Measurements from ENCODE around the gene ADAMTS12. TPM values are rescaled to one million over a fixed set of nuclear protein-coding genes. Genes with fewer than 3 reads are reported as not detected.

The ADAMTS12 gene
- total and polyA plus RNA-seq, 7 experiments from 2014 or later, result not detected

GRCh38 chr5:33809936-33810335, 81.9 kb downstream of the ADAMTS12 start:
- ChIA-PET POLR2A (no interaction called here), CTCF (no interaction called here)
- H3K9me3 Mint-ChIP-seq, result peaks cover 0 to 6% (median 0%) of the 10 kb centered on the region in 11 donors
- ATAC-seq (no peak), DNase-seq (no peak)
- Histone ChIP-seq H3K4me1 (ENCODE audit: control insufficient read depth in 2 of 2, insufficient read depth in 2 of 2, low read length in 2 of 2) (no peaks in the 10 kb centered on the region), H3K4me3 (ENCODE audit: low read length) (no peak overlapping the region), H3K9me3 (ENCODE audit: control insufficient read depth in 2 of 3, low read length in 3 of 3) (no peaks in the 10 kb centered on the region), H3K27me3 (ENCODE audit: control insufficient read depth in 2 of 2, insufficient read depth in 2 of 2, low read length in 2 of 2) (no peaks in the 10 kb centered on the region), H3K36me3 (ENCODE audit: control insufficient read depth in 2 of 3, insufficient read depth in 3 of 3, low read length in 3 of 3) (no peaks in the 10 kb centered on the region), H3K27ac (ENCODE audit: low read depth, low read length) (no peak overlapping the region)
- H3K27ac Mint-ChIP-seq, result no peak overlapping the region
- H3K36me3 Mint-ChIP-seq, result peaks cover 0 to 5% (median 0%) of the 10 kb centered on the region in 5 donors
- peaks cover 0 to 13% (median 8%) of the 10 kb centered on the region in 7 donors for H3K4me1 Mint-ChIP-seq
- intact Hi-C loops (cut with micrococcal nuclease), result no loop called here
- no peak overlapping the region for H3K4me3 Mint-ChIP-seq
- H3K27me3 Mint-ChIP-seq, result peaks cover 0 to 10% (median 3%) of the 10 kb centered on the region in 5 donors

GRCh38 chr5:33808699-33809098, 83.1 kb downstream of the ADAMTS12 start:
- no peaks in the 10 kb centered on the region for H3K4me1 ChIP-seq (ENCODE audit: control insufficient read depth in 2 of 2, insufficient read depth in 2 of 2, low read length in 2 of 2)
- no peaks in the 10 kb centered on the region for H3K9me3 ChIP-seq (ENCODE audit: control insufficient read depth in 2 of 3, low read length in 3 of 3)
- Mint-ChIP-seq H3K27ac (peak overlapping the region in 1 of 9 donors; percentile 47), H3K4me3 (peak overlapping the region in 1 of 10 donors; percentile 7), H3K9me3 (peaks cover 0 to 6% (median 0%) of the 10 kb centered on the region in 11 donors), H3K4me1 (peaks cover 0 to 13% (median 8%) of the 10 kb centered on the region in 7 donors), H3K27me3 (peaks cover 0 to 7% (median 3%) of the 10 kb centered on the region in 5 donors), H3K36me3 (peaks cover 0 to 5% (median 0%) of the 10 kb centered on the region in 5 donors)
- no peak overlapping the region for H3K27ac ChIP-seq (ENCODE audit: low read depth, low read length)
- H3K4me3 ChIP-seq (ENCODE audit: low read length), result no peak overlapping the region
- no peaks in the 10 kb centered on the region for H3K36me3 ChIP-seq (ENCODE audit: control insufficient read depth in 2 of 3, insufficient read depth in 3 of 3, low read length in 3 of 3)
- ChIA-PET CTCF (no interaction called here), POLR2A (no interaction called here)
- ATAC-seq (no peak), DNase-seq (no peak)
- H3K27me3 ChIP-seq (ENCODE audit: control insufficient read depth in 2 of 2, insufficient read depth in 2 of 2, low read length in 2 of 2), result no peaks in the 10 kb centered on the region
- intact Hi-C loops (cut with micrococcal nuclease), result no loop called here

GRCh38 chr5:33807771-33808170, 84.0 kb downstream of the ADAMTS12 start:
- H3K4me1 ChIP-seq (ENCODE audit: control insufficient read depth in 2 of 2, insufficient read depth in 2 of 2, low read length in 2 of 2), result no peaks in the 10 kb centered on the region
- H3K4me3 ChIP-seq (ENCODE audit: low read length), result no peak overlapping the region
- CTCF ChIA-PET, result no interaction called here
- peaks cover 0 to 5% (median 0%) of the 10 kb centered on the region in 5 donors for H3K36me3 Mint-ChIP-seq
- intact Hi-C loops (cut with micrococcal nuclease), result no loop called here
- no peaks in the 10 kb centered on the region for H3K36me3 ChIP-seq (ENCODE audit: control insufficient read depth in 2 of 3, insufficient read depth in 3 of 3, low read length in 3 of 3)
- no peak for DNase-seq
- peaks cover 0 to 13% (median 8%) of the 10 kb centered on the region in 7 donors for H3K4me1 Mint-ChIP-seq
- no peak overlapping the region for H3K27ac ChIP-seq (ENCODE audit: low read depth, low read length)
- POLR2A ChIA-PET, result no interaction called here
- peak overlapping the region in 1 of 9 donors; percentile 7 for H3K27ac Mint-ChIP-seq
- no peaks in the 10 kb centered on the region for H3K9me3 ChIP-seq (ENCODE audit: control insufficient read depth in 2 of 3, low read length in 3 of 3)
- no peak for ATAC-seq
- peak overlapping the region in 1 of 10 donors; percentile 4 for H3K4me3 Mint-ChIP-seq
- H3K9me3 Mint-ChIP-seq, result peaks cover 0 to 6% (median 0%) of the 10 kb centered on the region in 11 donors
- H3K27me3 Mint-ChIP-seq, result peaks cover 0 to 7% (median 3%) of the 10 kb centered on the region in 5 donors
- H3K27me3 ChIP-seq (ENCODE audit: control insufficient read depth in 2 of 2, insufficient read depth in 2 of 2, low read length in 2 of 2), result no peaks in the 10 kb centered on the region

DNA sequence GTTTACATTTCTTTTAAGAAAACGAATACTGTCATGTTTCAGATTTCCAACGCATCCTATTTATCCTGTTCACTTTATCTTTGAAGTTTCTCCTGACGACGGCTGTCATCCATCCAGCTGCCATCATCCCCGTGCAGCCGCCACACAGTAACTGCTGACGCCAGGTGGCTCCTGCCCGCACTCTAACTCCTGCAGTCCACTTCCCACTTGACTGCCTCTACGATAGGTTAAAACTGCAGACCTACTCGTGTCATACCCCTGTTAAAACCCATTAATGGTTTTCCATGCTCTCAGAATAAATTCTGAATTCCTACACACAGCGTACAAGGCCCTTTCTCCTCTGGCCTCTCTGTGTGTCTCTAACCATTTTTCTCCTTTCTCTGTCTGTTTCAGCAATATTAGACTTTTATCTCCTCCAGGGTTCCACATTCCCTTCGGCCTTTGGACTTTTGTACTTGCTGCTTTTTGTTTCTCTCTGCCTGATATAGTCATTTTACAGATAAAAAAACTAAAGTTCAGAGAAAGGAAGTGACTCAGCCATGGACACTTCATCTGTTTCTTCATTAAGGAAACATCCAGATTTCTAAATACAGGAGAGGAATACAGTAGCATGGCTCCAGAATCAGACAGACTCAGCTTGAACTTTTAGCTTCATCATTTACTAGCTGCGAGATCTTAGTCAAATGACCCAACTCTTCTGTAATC, 84.9 kb downstream of the ADAMTS12 start:
- CTCF ChIA-PET, result interaction anchor here (0.5 kb wide), 1 partner anchor 242 kb away, joined by 5 read pairs; no protein-coding TSS in a partner anchor
- no peak overlapping the region for H3K27ac Mint-ChIP-seq
- Histone ChIP-seq H3K4me1 (ENCODE audit: control insufficient read depth in 2 of 2, insufficient read depth in 2 of 2, low read length in 2 of 2) (no peaks in the 10 kb centered on the region), H3K4me3 (ENCODE audit: low read length) (no peak overlapping the region), H3K36me3 (ENCODE audit: control insufficient read depth in 2 of 3, insufficient read depth in 3 of 3, low read length in 3 of 3) (no peaks in the 10 kb centered on the region), H3K9me3 (ENCODE audit: control insufficient read depth in 2 of 3, low read length in 3 of 3) (no peaks in the 10 kb centered on the region), H3K27ac (ENCODE audit: low read depth, low read length) (no peak overlapping the region), H3K27me3 (ENCODE audit: control insufficient read depth in 2 of 2, insufficient read depth in 2 of 2, low read length in 2 of 2) (no peaks in the 10 kb centered on the region)
- DNase-seq (no peak), ATAC-seq (no peak)
- H3K36me3 Mint-ChIP-seq, result peaks cover 0 to 5% (median 0%) of the 10 kb centered on the region in 5 donors
- peaks cover 0 to 6% (median 0%) of the 10 kb centered on the region in 11 donors for H3K9me3 Mint-ChIP-seq
- POLR2A ChIA-PET, result no interaction called here
- H3K27me3 Mint-ChIP-seq, result peaks cover 0 to 4% (median 0%) of the 10 kb centered on the region in 5 donors
- intact Hi-C loops (cut with micrococcal nuclease), result no loop called here
- H3K4me3 Mint-ChIP-seq, result no peak overlapping the region
- peaks cover 0 to 13% (median 8%) of the 10 kb centered on the region in 7 donors for H3K4me1 Mint-ChIP-seq

DNA sequence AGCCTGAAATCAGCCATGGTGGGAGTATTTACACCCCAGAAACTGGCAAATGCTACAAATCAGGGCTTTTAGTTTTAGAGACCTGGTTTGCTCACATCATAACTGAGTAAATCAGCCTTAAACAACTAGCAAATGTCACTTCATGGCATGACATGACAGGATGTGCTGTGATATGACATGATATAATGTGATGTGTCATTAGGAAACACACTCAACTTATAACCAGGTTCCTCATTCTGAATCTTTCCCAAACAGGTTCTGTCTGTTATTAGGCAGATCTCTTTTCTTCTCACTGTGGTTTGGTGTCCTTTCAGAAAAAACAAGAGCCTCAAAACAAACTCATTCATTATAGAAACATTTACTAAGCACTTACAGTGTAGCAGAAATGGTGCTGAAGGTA, 90.5 kb downstream of the ADAMTS12 start:
- POLR2A ChIA-PET, result no interaction called here
- DNase-seq (no peak), ATAC-seq (no peak)
- Mint-ChIP-seq H3K9me3 (peaks cover 0 to 1% (median 0%) of the 10 kb centered on the region in 11 donors), H3K36me3 (no peaks in the 10 kb centered on the region), H3K4me1 (no peaks in the 10 kb centered on the region), H3K27ac (no peak overlapping the region), H3K4me3 (no peak overlapping the region), H3K27me3 (peaks cover 0 to 8% (median 4%) of the 10 kb centered on the region in 5 donors)
- intact Hi-C loops (cut with micrococcal nuclease), result no loop called here
- Histone ChIP-seq H3K4me1 (ENCODE audit: control insufficient read depth in 2 of 2, insufficient read depth in 2 of 2, low read length in 2 of 2) (no peaks in the 10 kb centered on the region), H3K27ac (ENCODE audit: low read depth, low read length) (no peak overlapping the region), H3K9me3 (ENCODE audit: control insufficient read depth in 2 of 3, low read length in 3 of 3) (no peaks in the 10 kb centered on the region), H3K36me3 (ENCODE audit: control insufficient read depth in 2 of 3, insufficient read depth in 3 of 3, low read length in 3 of 3) (no peaks in the 10 kb centered on the region), H3K27me3 (ENCODE audit: control insufficient read depth in 2 of 2, insufficient read depth in 2 of 2, low read length in 2 of 2) (no peaks in the 10 kb centered on the region), H3K4me3 (ENCODE audit: low read length) (no peak overlapping the region)
- CTCF ChIA-PET, result no interaction called here

DNA sequence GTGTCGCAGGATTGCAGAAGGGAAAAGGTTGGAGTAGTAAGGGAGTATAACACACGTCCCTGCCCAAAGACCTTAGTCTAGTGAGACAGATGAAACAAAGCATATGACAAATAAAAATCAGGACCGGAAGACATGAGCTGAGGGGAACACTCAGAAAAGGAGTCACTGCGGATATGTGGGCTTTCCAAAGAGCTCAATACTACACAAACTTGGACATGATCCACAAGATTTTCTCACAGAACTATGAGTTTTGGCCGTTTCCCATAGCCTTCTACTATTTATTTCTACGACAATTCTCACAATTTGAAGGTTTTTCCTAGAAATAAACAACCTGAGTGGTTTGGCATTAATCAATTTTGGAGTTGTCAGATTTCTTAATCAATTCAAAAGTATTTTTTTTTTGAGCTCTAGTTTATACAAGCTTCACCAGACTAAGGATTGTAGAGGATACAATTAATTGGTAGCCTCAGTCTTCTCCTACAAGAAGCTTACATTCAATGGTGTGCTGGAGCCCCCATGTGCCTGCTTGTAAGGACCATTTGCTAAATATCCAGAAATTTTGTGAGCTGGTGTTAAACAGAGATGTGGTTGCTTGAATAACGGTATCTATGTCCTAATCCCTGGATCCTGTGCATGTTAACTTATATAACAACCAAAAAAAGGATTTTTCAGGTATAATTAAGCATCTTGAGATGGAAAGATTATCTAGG, 91.4 kb downstream of the ADAMTS12 start:
- H3K9me3 Mint-ChIP-seq, result peaks cover 0 to 1% (median 0%) of the 10 kb centered on the region in 11 donors
- H3K4me1 Mint-ChIP-seq, result no peaks in the 10 kb centered on the region
- no peaks in the 10 kb centered on the region for H3K27me3 ChIP-seq (ENCODE audit: control insufficient read depth in 2 of 2, insufficient read depth in 2 of 2, low read length in 2 of 2)
- peaks cover 0 to 8% (median 2%) of the 10 kb centered on the region in 5 donors for H3K27me3 Mint-ChIP-seq
- CTCF ChIA-PET, result no interaction called here
- no peak overlapping the region for H3K27ac Mint-ChIP-seq
- H3K36me3 Mint-ChIP-seq, result no peaks in the 10 kb centered on the region
- H3K4me1 ChIP-seq (ENCODE audit: control insufficient read depth in 2 of 2, insufficient read depth in 2 of 2, low read length in 2 of 2), result no peaks in the 10 kb centered on the region
- POLR2A ChIA-PET, result no interaction called here
- no peaks in the 10 kb centered on the region for H3K36me3 ChIP-seq (ENCODE audit: control insufficient read depth in 2 of 3, insufficient read depth in 3 of 3, low read length in 3 of 3)
- H3K4me3 ChIP-seq (ENCODE audit: low read length), result no peak overlapping the region
- H3K4me3 Mint-ChIP-seq, result no peak overlapping the region
- DNase-seq (no peak), ATAC-seq (no peak)
- H3K27ac ChIP-seq (ENCODE audit: low read depth, low read length), result no peak overlapping the region
- no peaks in the 10 kb centered on the region for H3K9me3 ChIP-seq (ENCODE audit: control insufficient read depth in 2 of 3, low read length in 3 of 3)
- intact Hi-C loops (cut with micrococcal nuclease), result no loop called here
